HepG2 (cell line): ENCODE data around the gene EWSR1. TPM values are rescaled to one million over a fixed set of nuclear protein-coding genes. Genes with fewer than 3 reads are reported as not detected.

ENCODE experiments used
- JARID2 ChIP-seq: sonication (generic); formaldehyde crosslinking; IDR thresholded peaks from 2 replicates; pipeline ENCODE4 v1.8.1; 2023; ENCODE audit warnings: missing genetic modification reagents, inconsistent platforms; ENCODE audit not compliant: insufficient replicate concordance
- KLF12 ChIP-seq: sonication (generic); formaldehyde crosslinking; IDR thresholded peaks from 2 replicates; pipeline ENCODE4 v1.4.0; 2020; ENCODE audit warnings: missing genetic modification reagents, borderline replicate concordance
- LCORL ChIP-seq, 2 experiments: fragments of 450-650 bp in 1 of 2; sonication (generic) in 1 of 2; formaldehyde crosslinking in 1 of 2; IDR thresholded peaks; 2 replicates each; pipeline versions ENCODE4 v1.5.0 to v1.6.1; 2017 to 2020; ENCODE audit warnings: antibody characterized with exemption in 1 of 2, missing genetic modification reagents in 1 of 2
- POLR2A ChIP-seq, 2 experiments: IDR thresholded peaks; 2 replicates each; pipeline ENCODE4 v1.6.1; 2011; ENCODE audit warnings: low read depth in 2 of 2, low read length in 2 of 2, mild to moderate bottlenecking in 1 of 2, moderate library complexity in 1 of 2; ENCODE audit not compliant: insufficient read depth in 1 of 2
- SNAI1 ChIP-seq: sonication (generic); formaldehyde crosslinking; IDR thresholded peaks from 2 replicates; pipeline ENCODE4 v1.5.0; 2020; ENCODE audit warnings: mild to moderate bottlenecking, missing genetic modification reagents, borderline replicate concordance
- ZNF160 ChIP-seq: sonication (generic); formaldehyde crosslinking; IDR thresholded peaks from 2 replicates; pipeline ENCODE4 v1.8.0; 2022; ENCODE audit warnings: mild to moderate bottlenecking, inconsistent platforms, missing genetic modification reagents
- ZNF460 ChIP-seq: sonication (generic); formaldehyde crosslinking; IDR thresholded peaks from 2 replicates; pipeline ENCODE4 v1.5.1; 2020; ENCODE audit warnings: missing genetic modification reagents, mild to moderate bottlenecking, borderline replicate concordance
- ZNF512B ChIP-seq: sonication (generic); formaldehyde crosslinking; IDR thresholded peaks from 2 replicates; pipeline ENCODE4 v1.5.1; 2020; ENCODE audit warnings: missing genetic modification reagents, mild to moderate bottlenecking, borderline replicate concordance
- ZNF598 ChIP-seq: sonication (generic); formaldehyde crosslinking; IDR thresholded peaks from 2 replicates; pipeline ENCODE4 v1.5.1; 2020; ENCODE audit warnings: mild to moderate bottlenecking, missing genetic modification reagents, borderline replicate concordance
- ZNF660 ChIP-seq: sonication (generic); formaldehyde crosslinking; IDR thresholded peaks from 2 replicates; pipeline ENCODE4 v1.5.1; 2020; ENCODE audit warnings: mild to moderate bottlenecking, low read depth, missing genetic modification reagents, borderline replicate concordance
- ZNF724P ChIP-seq: sonication (generic); formaldehyde crosslinking; IDR thresholded peaks from 2 replicates; pipeline ENCODE4 v1.8.0; 2022; ENCODE audit warnings: missing genetic modification reagents, borderline replicate concordance
- ZNF747 ChIP-seq: sonication (generic); formaldehyde crosslinking; IDR thresholded peaks from 2 replicates; pipeline ENCODE4 v1.8.1; 2023; ENCODE audit warnings: missing genetic modification reagents, mild to moderate bottlenecking, borderline replicate concordance
- polyA plus RNA-seq, 8 experiments: library from polyadenylated mRNA; depleted of rRNA in 3 of 8; stranded (reverse) in 7 of 8; unstranded in 1 of 8; fragments of >200 nt; fragmentation: Illumina TruSeq in 4 of 8; extraction: Trizol in 4 of 8; gene quantifications; 2 replicates each; pipeline versions ENCODE4 v1.2.1 to v1.2.3, GENCODE V29; 2011 to 2016; ENCODE audit warnings: low read depth in 4 of 8, missing spikeins in 1 of 8, mixed read lengths in 1 of 8; ENCODE audit not compliant: insufficient read depth in 1 of 8
- total RNA-seq, 5 experiments: library from RNA; depleted of rRNA; stranded (reverse); fragments of >200 nt; fragmentation: Illumina TruSeq; extraction: Trizol; gene quantifications; 2 replicates each; pipeline ENCODE4 v1.2.3, GENCODE V29; 2016; ENCODE audit warnings: low read depth in 1 of 5
- TF ChIP-seq, protein P1 (sequence below), 2 experiments: fragments of 450-650 bp in 1 of 2; sonication (generic) in 1 of 2; formaldehyde crosslinking in 1 of 2; IDR thresholded peaks; 2 replicates each; pipeline versions ENCODE4 v1.6.1 to v1.8.0; 2016 to 2022; ENCODE audit warnings: antibody characterized with exemption in 1 of 2, mild to moderate bottlenecking in 1 of 2, missing genetic modification reagents in 1 of 2
- TF ChIP-seq, protein P2 (sequence below): IDR thresholded peaks from 2 replicates; pipeline ENCODE4 v1.6.1; 2018; ENCODE audit warnings: missing genetic modification reagents

EWSR1 gene
- total and polyA plus RNA-seq, 2 of the 13 experiments (the other 11 are each of a cell fraction or from before 2014, with no cell fraction given): 211 to 326 TPM

DNA sequence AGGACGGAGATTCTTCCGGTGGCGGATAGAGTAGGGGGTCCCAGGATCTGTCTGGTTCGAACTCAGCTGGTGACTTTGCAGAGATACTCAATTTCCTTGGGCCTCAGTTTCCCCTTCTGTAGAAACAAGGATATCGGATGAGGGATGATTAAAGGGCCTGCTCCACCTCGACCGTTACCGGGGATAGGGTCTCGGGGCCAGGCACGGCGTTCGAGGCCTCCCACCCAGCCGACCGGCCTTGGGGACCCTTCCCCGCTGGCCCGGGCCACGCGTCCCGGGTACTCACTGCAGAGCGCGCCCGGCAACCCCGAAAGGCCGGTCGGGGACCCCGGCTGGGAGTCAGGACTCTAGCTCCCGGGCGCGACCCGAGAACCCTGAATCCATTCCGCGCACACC, 608 bp upstream of the EWSR1 start (continued):
- TF ChIP-seq, protein P1, sequence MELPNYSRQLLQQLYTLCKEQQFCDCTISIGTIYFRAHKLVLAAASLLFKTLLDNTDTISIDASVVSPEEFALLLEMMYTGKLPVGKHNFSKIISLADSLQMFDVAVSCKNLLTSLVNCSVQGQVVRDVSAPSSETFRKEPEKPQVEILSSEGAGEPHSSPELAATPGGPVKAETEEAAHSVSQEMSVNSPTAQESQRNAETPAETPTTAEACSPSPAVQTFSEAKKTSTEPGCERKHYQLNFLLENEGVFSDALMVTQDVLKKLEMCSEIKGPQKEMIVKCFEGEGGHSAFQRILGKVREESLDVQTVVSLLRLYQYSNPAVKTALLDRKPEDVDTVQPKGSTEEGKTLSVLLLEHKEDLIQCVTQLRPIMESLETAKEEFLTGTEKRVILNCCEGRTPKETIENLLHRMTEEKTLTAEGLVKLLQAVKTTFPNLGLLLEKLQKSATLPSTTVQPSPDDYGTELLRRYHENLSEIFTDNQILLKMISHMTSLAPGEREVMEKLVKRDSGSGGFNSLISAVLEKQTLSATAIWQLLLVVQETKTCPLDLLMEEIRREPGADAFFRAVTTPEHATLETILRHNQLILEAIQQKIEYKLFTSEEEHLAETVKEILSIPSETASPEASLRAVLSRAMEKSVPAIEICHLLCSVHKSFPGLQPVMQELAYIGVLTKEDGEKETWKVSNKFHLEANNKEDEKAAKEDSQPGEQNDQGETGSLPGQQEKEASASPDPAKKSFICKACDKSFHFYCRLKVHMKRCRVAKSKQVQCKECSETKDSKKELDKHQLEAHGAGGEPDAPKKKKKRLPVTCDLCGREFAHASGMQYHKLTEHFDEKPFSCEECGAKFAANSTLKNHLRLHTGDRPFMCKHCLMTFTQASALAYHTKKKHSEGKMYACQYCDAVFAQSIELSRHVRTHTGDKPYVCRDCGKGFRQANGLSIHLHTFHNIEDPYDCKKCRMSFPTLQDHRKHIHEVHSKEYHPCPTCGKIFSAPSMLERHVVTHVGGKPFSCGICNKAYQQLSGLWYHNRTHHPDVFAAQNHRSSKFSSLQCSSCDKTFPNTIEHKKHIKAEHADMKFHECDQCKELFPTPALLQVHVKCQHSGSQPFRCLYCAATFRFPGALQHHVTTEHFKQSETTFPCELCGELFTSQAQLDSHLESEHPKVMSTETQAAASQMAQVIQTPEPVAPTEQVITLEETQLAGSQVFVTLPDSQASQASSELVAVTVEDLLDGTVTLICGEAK (IDR thresholded peaks at IDR 0.05): no peak
- TF ChIP-seq, protein P1 (CRISPR knock-in tag; IDR thresholded peaks at IDR 0.05): no peak
- TF ChIP-seq ZNF724P (CRISPR knock-in tag) (no peak), LCORL (IDR thresholded peaks at IDR 0.05) (no peak), LCORL (CRISPR knock-in tag; IDR thresholded peaks at IDR 0.05) (peak; percentile 80), ZNF512B (CRISPR knock-in tag) (no peak), SNAI1 (CRISPR knock-in tag) (peak; percentile 21; the same call in 1 of the 2 replicates), ZNF160 (CRISPR knock-in tag) (0 out of 2 replicates have a peak, but pooled peaks have one; percentile 43), ZNF747 (CRISPR knock-in tag) (0 out of 2 replicates have a peak, but pooled peaks have one; percentile 8), ZNF460 (CRISPR knock-in tag) (no peak), ZNF598 (peak; percentile 15; the same call in 1 of the 2 replicates), POLR2A (IDR thresholded peaks at IDR 0.05; ENCODE audit: insufficient read depth in 1 of 2, low read depth in 2 of 2, low read length in 2 of 2) (peak in 1 of 2 experiments; percentile 34; a peak in 1 of 4 replicates), JARID2 (CRISPR knock-in tag) (peak; percentile 22), ZNF660 (CRISPR knock-in tag) (no peak), KLF12 (no peak)
- TF ChIP-seq, protein P2, sequence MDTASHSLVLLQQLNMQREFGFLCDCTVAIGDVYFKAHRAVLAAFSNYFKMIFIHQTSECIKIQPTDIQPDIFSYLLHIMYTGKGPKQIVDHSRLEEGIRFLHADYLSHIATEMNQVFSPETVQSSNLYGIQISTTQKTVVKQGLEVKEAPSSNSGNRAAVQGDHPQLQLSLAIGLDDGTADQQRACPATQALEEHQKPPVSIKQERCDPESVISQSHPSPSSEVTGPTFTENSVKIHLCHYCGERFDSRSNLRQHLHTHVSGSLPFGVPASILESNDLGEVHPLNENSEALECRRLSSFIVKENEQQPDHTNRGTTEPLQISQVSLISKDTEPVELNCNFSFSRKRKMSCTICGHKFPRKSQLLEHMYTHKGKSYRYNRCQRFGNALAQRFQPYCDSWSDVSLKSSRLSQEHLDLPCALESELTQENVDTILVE (CRISPR knock-in tag): 0 out of 2 replicates have a peak, but pooled peaks have one; percentile 6
